Astrocyte (in vitro differentiated cells and primary cell): ENCODE data around the gene PPP1R13B. TPM values are rescaled to one million over a fixed set of nuclear protein-coding genes. Genes with fewer than 3 reads are reported as not detected.

Experiments used
- DNase-seq: peaks from one replicate; pipeline ENCODE4 v3.0.0-alpha.2; 2010; ENCODE audit warnings: low read depth
- FAIRE-seq: peaks from 2 replicates; lab custom pipeline; 2011; peaks lifted over from hg19 to GRCh38; lab: Jason Lieb, UNC
- H2AFZ ChIP-seq: 2 replicates; pipeline ENCODE4 v1.6.0; 2012; ENCODE audit warnings: low read depth, low read length, inconsistent platforms
- H3K27ac ChIP-seq: 2 replicates; pipeline ENCODE4 v1.5.1; 2011; ENCODE audit warnings: low read depth, low read length, inconsistent platforms
- H3K27me3 ChIP-seq: 2 replicates; pipeline ENCODE4 v1.6.0; 2011; ENCODE audit warnings: low read length, inconsistent platforms; ENCODE audit not compliant: insufficient read depth
- H3K36me3 ChIP-seq: 2 replicates; pipeline ENCODE4 v1.5.1; 2011; ENCODE audit warnings: low read length, inconsistent platforms; ENCODE audit not compliant: insufficient read depth
- H3K4me1 ChIP-seq: 2 replicates; pipeline ENCODE4 v1.5.1; 2011; ENCODE audit warnings: low read length, inconsistent platforms; ENCODE audit not compliant: insufficient read depth
- H3K4me2 ChIP-seq: 2 replicates; pipeline ENCODE4 v1.6.0; 2012; ENCODE audit warnings: low read length, inconsistent platforms
- H3K4me3 ChIP-seq: 2 replicates; pipeline ENCODE4 v1.5.1; 2011; ENCODE audit warnings: low read depth, mild to moderate bottlenecking, low read length, inconsistent platforms; ENCODE audit not compliant: insufficient read depth
- H3K79me2 ChIP-seq: 2 replicates; pipeline ENCODE4 v1.6.0; 2012; ENCODE audit warnings: mild to moderate bottlenecking, low read length, inconsistent platforms; ENCODE audit not compliant: insufficient read depth
- H3K9ac ChIP-seq: 2 replicates; pipeline ENCODE4 v1.6.0; 2012; ENCODE audit warnings: mild to moderate bottlenecking, low read length, inconsistent platforms
- H3K9me3 ChIP-seq: 2 replicates; pipeline ENCODE4 v1.5.1; 2012; ENCODE audit warnings: low read depth, mild to moderate bottlenecking, low read length, inconsistent platforms; ENCODE audit not compliant: insufficient read depth
- H4K20me1 ChIP-seq: 2 replicates; pipeline ENCODE4 v1.6.0; 2012; ENCODE audit warnings: low read length, inconsistent platforms; ENCODE audit not compliant: insufficient read depth
- H3K27ac Mint-ChIP-seq: one replicate; pipeline ENCODE4 v1.8.0; 2021; ENCODE audit warnings: mild to moderate bottlenecking, mixed read lengths; ENCODE audit not compliant: unreplicated experiment
- H3K27me3 Mint-ChIP-seq: one replicate; pipeline ENCODE4 v1.8.0; 2021; ENCODE audit warnings: low read depth, mixed read lengths; ENCODE audit not compliant: unreplicated experiment
- H3K36me3 Mint-ChIP-seq: one replicate; pipeline ENCODE4 v1.8.0; 2021; ENCODE audit warnings: low read depth, mixed read lengths; ENCODE audit not compliant: unreplicated experiment
- H3K4me1 Mint-ChIP-seq: one replicate; pipeline ENCODE4 v1.8.0; 2021; ENCODE audit warnings: low read depth, mixed read lengths; ENCODE audit not compliant: unreplicated experiment
- H3K4me3 Mint-ChIP-seq: one replicate; pipeline ENCODE4 v1.8.0; 2021; ENCODE audit warnings: mild to moderate bottlenecking, moderate library complexity, mixed read lengths; ENCODE audit not compliant: unreplicated experiment
- H3K9me3 Mint-ChIP-seq: one replicate; pipeline ENCODE4 v1.8.0; 2021; ENCODE audit warnings: mild to moderate bottlenecking, mixed read lengths; ENCODE audit not compliant: unreplicated experiment
- CTCF ChIP-seq: IDR thresholded peaks from 2 replicates; pipeline ENCODE4 v1.5.1; 2011; ENCODE audit warnings: low read depth, mild to moderate bottlenecking, inconsistent platforms, low read length, moderate library complexity; ENCODE audit not compliant: insufficient read depth
- EZH2 ChIP-seq: IDR thresholded peaks from 2 replicates; pipeline ENCODE4 v1.6.1; 2012; ENCODE audit warnings: mild to moderate bottlenecking, low read length, inconsistent platforms; ENCODE audit not compliant: insufficient read depth
- total RNA-seq: library from RNA; stranded (reverse); gene quantifications from 2 replicates; pipeline ENCODE4 v1.2.1, GENCODE V29; 2021

The PPP1R13B gene
- total RNA-seq, 1 donor from 2014 or later, result 7.0 TPM

- Histone ChIP-seq H3K27me3 (no peaks in the 10 kb centered on the region), H2AFZ (no peak overlapping the region), H3K79me2 (no peaks in the 10 kb centered on the region), H4K20me1 (no peaks in the 10 kb centered on the region), H3K9ac (no peak overlapping the region), H3K4me3 (no peak overlapping the region), H3K4me2 (no peak overlapping the region), H3K27ac (no peak overlapping the region), H3K4me1 (peaks cover 17% of the 10 kb centered on the region), H3K36me3 (no peaks in the 10 kb centered on the region), H3K9me3 (no peaks in the 10 kb centered on the region)
- Mint-ChIP-seq H3K36me3 (peaks cover 18% of the 10 kb centered on the region), H3K27me3 (no peaks in the 10 kb centered on the region), H3K4me3 (no peak overlapping the region), H3K4me1 (peaks cover 22% of the 10 kb centered on the region), H3K9me3 (no peaks in the 10 kb centered on the region), H3K27ac (no peak overlapping the region)
- no peak for DNase-seq
- TF ChIP-seq EZH2 (no peak), CTCF (no peak)
- FAIRE-seq, result no peak
Measured at GRCh38 chr14:103743691-103744090, 103.7 kb downstream of the PPP1R13B start.

- Mint-ChIP-seq H3K9me3 (no peaks in the 10 kb centered on the region), H3K4me3 (no peak overlapping the region), H3K36me3 (peaks cover 18% of the 10 kb centered on the region), H3K27me3 (no peaks in the 10 kb centered on the region), H3K27ac (peak overlapping the region; percentile 47), H3K4me1 (peaks cover 22% of the 10 kb centered on the region)
- Histone ChIP-seq H3K9ac (no peak overlapping the region), H2AFZ (no peak overlapping the region), H4K20me1 (no peaks in the 10 kb centered on the region), H3K4me2 (no peak overlapping the region), H3K4me3 (no peak overlapping the region), H3K27me3 (no peaks in the 10 kb centered on the region), H3K36me3 (no peaks in the 10 kb centered on the region), H3K9me3 (no peaks in the 10 kb centered on the region), H3K27ac (no peak overlapping the region), H3K79me2 (no peaks in the 10 kb centered on the region), H3K4me1 (peaks cover 17% of the 10 kb centered on the region)
- TF ChIP-seq CTCF, result no peak
- no peak for TF ChIP-seq EZH2
- DNase-seq (no peak), FAIRE-seq (no peak)
Measured at GRCh38 chr14:103742499-103743255, 104.7 kb downstream of the PPP1R13B start.

- Histone ChIP-seq H3K27me3 (no peaks in the 10 kb centered on the region), H3K4me2 (no peak overlapping the region), H3K79me2 (no peaks in the 10 kb centered on the region), H2AFZ (no peak overlapping the region), H3K9ac (no peak overlapping the region), H3K36me3 (no peaks in the 10 kb centered on the region), H4K20me1 (no peaks in the 10 kb centered on the region), H3K9me3 (no peaks in the 10 kb centered on the region), H3K4me3 (no peak overlapping the region), H3K27ac (no peak overlapping the region), H3K4me1 (peaks cover 15% of the 10 kb centered on the region)
- FAIRE-seq, result no peak
- H3K9me3 Mint-ChIP-seq, result no peaks in the 10 kb centered on the region
- H3K27ac Mint-ChIP-seq, result no peak overlapping the region
- peaks cover 24% of the 10 kb centered on the region for H3K36me3 Mint-ChIP-seq
- TF ChIP-seq CTCF, result no peak
- TF ChIP-seq EZH2, result no peak
- H3K4me1 Mint-ChIP-seq, result peaks cover 21% of the 10 kb centered on the region
- H3K4me3 Mint-ChIP-seq, result peak overlapping the region; percentile 40
- no peaks in the 10 kb centered on the region for H3K27me3 Mint-ChIP-seq
- DNase-seq, result no peak
Measured at GRCh38 chr14:103741876-103742275, 105.5 kb downstream of the PPP1R13B start.
